Left ventricle myocardium inferior (tissue), 1 donor: ENCODE results near the gene RAI1. TPM values are rescaled to one million over a fixed set of nuclear protein-coding genes. Genes with fewer than 3 reads are reported as not detected.

Experiments used
- DNase-seq: peaks from one replicate; pipeline ENCODE4 v3.0.0-alpha.2; 2020
- H3K27ac ChIP-seq: fragments of 200-600 bp; replicated peaks from 2 replicates; pipeline ENCODE4 v1.8.0; 2021
- H3K27me3 ChIP-seq: fragments of 200-600 bp; 2 replicates; pipeline ENCODE4 v1.8.0; 2021; ENCODE audit warnings: low read depth
- H3K36me3 ChIP-seq: fragments of 200-600 bp; 2 replicates; pipeline ENCODE4 v1.8.0; 2021
- H3K4me1 ChIP-seq: fragments of 200-600 bp; 2 replicates; pipeline ENCODE4 v1.8.0; 2021
- H3K4me3 ChIP-seq: fragments of 200-600 bp; 2 replicates; pipeline ENCODE4 v1.8.0; 2021; ENCODE audit warnings: mild to moderate bottlenecking, moderate library complexity
- H3K9me3 ChIP-seq: fragments of 200-600 bp; replicated peaks from 2 replicates; pipeline ENCODE4 v1.8.0; 2021
- CTCF ChIP-seq: fragments of 200-600 bp; IDR thresholded peaks from 2 replicates; pipeline ENCODE4 v1.8.0; 2021; ENCODE audit warnings: antibody characterized with exemption, mild to moderate bottlenecking, borderline replicate concordance
- intact Hi-C: fragments of 100-400 bp; cut with micrococcal nuclease; formaldehyde crosslinking; loops from one replicate; pipeline ENCODE4 v1.11.0; 2022
- total RNA-seq: library from RNA; stranded (reverse); fragmentation: NEBNext Ultra II Directional; extraction: Animal tissue kit (Norgen Biotek cat#: 25700); gene quantifications from one replicate; pipeline ENCODE4 v1.2.1, GENCODE V29; 2021
- donor health status: DM: no; HTN: yes; CAD: no; lungs with severe emphysema.

Gene RAI1
- total RNA-seq, 1 donor from 2014 or later, result 22.5 TPM

GRCh38 chr17:17710355-17710727 lies 29.1 kb downstream of the RAI1 start:
- no peak for TF ChIP-seq CTCF
- H3K4me1 ChIP-seq, result peaks cover 65% of the 10 kb centered on the region
- intact Hi-C loops, result no loop called here
- no peak overlapping the region for H3K4me3 ChIP-seq
- no peaks in the 10 kb centered on the region for H3K36me3 ChIP-seq
- no peaks in the 10 kb centered on the region for H3K27me3 ChIP-seq
- H3K9me3 ChIP-seq, result no peaks in the 10 kb centered on the region
- DNase-seq, result no peak
- H3K27ac ChIP-seq, result no peak overlapping the region

GRCh38 chr17:17710728-17711541 lies 29.7 kb downstream of the RAI1 start:
- no peak for DNase-seq
- intact Hi-C loops, result no loop called here
- Histone ChIP-seq H3K9me3 (no peaks in the 10 kb centered on the region), H3K27ac (peak overlapping the region; percentile 55), H3K27me3 (no peaks in the 10 kb centered on the region), H3K36me3 (no peaks in the 10 kb centered on the region), H3K4me1 (peaks cover 71% of the 10 kb centered on the region), H3K4me3 (no peak overlapping the region)
- TF ChIP-seq CTCF, result no peak

GRCh38 chr17:17711641-17712162 lies 30.4 kb downstream of the RAI1 start:
- intact Hi-C loops, result no loop called here
- no peaks in the 10 kb centered on the region for H3K36me3 ChIP-seq
- DNase-seq, result no peak
- no peak overlapping the region for H3K4me3 ChIP-seq
- no peak for TF ChIP-seq CTCF
- H3K4me1 ChIP-seq, result peaks cover 70% of the 10 kb centered on the region
- H3K27ac ChIP-seq, result peak overlapping the region; percentile 55
- no peaks in the 10 kb centered on the region for H3K9me3 ChIP-seq
- H3K27me3 ChIP-seq, result no peaks in the 10 kb centered on the region

- no peaks in the 10 kb centered on the region for H3K36me3 ChIP-seq
- no peaks in the 10 kb centered on the region for H3K27me3 ChIP-seq
- no peak for DNase-seq
- no peaks in the 10 kb centered on the region for H3K9me3 ChIP-seq
- intact Hi-C loops, result no loop called here
- no peak for TF ChIP-seq CTCF
- peaks cover 67% of the 10 kb centered on the region for H3K4me1 ChIP-seq
- H3K27ac ChIP-seq, result peak overlapping the region; percentile 81
- no peak overlapping the region for H3K4me3 ChIP-seq
Measured at GRCh38 chr17:17712268-17712924, 31.1 kb downstream of the RAI1 start.

GRCh38 chr17:17713839-17714238 lies 32.6 kb downstream of the RAI1 start:
- Histone ChIP-seq H3K36me3 (no peaks in the 10 kb centered on the region), H3K4me3 (peak overlapping the region; percentile 14), H3K9me3 (no peaks in the 10 kb centered on the region), H3K27me3 (no peaks in the 10 kb centered on the region), H3K4me1 (peaks cover 79% of the 10 kb centered on the region), H3K27ac (peak overlapping the region; percentile 81)
- intact Hi-C loops, result no loop called here
- DNase-seq, result peak; percentile 74
- TF ChIP-seq CTCF, result no peak
